Measurements from ENCODE around the gene RPL9. TPM values are rescaled to one million over a fixed set of nuclear protein-coding genes. Genes with fewer than 3 reads are reported as not detected.

RPL9 gene
- total RNA-seq, 1 donor from 2014 or later = 763 TPM

DNA sequence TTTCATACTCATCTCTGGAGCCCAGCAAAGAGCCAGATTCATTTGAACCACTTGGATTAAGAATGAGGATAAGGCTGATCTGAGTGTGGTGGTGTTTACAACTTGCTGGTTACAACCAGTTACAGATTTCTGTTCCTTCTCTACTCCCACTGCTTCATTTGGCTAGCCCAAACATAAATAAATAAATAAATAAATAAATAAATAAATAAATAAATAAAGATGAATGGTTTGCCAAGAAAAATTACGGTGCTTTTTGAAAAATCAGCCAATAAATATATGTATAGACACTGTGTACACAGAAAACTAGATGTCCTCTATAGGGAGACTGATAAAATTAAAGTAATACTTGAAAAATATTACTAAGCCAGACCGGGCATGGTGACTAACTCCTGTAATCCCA lies 17.1 kb downstream of the RPL9 start:
- Histone ChIP-seq H3K27me3 (ENCODE audit: low read depth) (peaks cover 17% of the 10 kb centered on the region), H3K36me3 (no peaks in the 10 kb centered on the region), H3K9me3 (replicated peaks) (no peaks in the 10 kb centered on the region), H3K4me1 (peaks cover 2% of the 10 kb centered on the region), H3K4me3 (no peak overlapping the region), H3K27ac (replicated peaks) (no peak overlapping the region)
- intact Hi-C loops (cut with micrococcal nuclease) = no loop called here
- TF ChIP-seq, protein P1, sequence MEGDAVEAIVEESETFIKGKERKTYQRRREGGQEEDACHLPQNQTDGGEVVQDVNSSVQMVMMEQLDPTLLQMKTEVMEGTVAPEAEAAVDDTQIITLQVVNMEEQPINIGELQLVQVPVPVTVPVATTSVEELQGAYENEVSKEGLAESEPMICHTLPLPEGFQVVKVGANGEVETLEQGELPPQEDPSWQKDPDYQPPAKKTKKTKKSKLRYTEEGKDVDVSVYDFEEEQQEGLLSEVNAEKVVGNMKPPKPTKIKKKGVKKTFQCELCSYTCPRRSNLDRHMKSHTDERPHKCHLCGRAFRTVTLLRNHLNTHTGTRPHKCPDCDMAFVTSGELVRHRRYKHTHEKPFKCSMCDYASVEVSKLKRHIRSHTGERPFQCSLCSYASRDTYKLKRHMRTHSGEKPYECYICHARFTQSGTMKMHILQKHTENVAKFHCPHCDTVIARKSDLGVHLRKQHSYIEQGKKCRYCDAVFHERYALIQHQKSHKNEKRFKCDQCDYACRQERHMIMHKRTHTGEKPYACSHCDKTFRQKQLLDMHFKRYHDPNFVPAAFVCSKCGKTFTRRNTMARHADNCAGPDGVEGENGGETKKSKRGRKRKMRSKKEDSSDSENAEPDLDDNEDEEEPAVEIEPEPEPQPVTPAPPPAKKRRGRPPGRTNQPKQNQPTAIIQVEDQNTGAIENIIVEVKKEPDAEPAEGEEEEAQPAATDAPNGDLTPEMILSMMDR (IDR thresholded peaks at IDR 0.05; ENCODE audit: borderline replicate concordance) = no peak
- no peak for DNase-seq

DNA sequence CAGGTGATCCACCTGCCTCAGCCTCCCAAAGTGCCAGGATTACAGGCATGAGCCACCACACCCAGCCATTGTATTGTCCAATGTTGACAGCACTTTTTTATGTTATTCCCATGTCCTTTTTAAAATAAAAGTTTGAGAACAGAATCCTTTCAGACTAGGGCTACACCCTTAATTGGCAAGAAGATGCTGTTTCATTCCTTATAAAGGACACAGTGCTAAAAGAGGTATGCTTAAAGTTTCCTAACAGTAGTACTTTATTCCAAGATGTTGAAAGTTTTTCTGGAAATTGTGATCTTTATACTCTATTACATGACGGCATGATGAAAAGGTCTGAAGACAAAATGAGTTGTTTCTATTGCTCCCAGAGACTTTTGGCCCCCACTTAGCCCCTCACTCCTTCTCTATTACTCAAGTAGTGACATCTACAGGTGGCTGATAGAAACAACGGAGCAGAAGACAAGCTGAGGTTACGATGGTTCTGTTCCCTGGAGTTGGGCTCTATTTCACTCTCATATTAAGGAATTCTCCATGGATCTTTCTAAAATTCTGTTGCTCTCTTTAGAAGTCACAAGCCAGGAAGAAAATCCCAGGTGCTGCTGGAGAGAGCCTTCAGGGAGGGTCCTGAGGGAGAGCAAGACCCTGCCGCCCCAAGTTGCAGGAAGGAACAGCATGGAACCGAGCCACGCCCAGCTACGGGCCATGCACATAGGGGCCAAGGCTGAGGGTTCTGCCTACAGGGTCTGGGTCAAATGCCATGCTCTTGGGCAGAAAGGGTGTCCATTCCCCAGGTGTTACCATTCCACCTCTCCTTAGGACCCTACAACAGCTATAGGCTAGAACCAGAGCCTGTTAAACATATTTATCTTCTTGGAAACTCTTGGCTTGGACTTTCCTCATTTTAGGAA lies 22.8 kb downstream of the RPL9 start:
- intact Hi-C loops (cut with micrococcal nuclease) = no loop called here
- H3K36me3 ChIP-seq = no peaks in the 10 kb centered on the region
- H3K4me1 ChIP-seq = no peaks in the 10 kb centered on the region
- H3K27me3 ChIP-seq (ENCODE audit: low read depth) = peaks cover 17% of the 10 kb centered on the region
- no peak for DNase-seq
- H3K4me3 ChIP-seq = no peak overlapping the region
- no peaks in the 10 kb centered on the region for H3K9me3 ChIP-seq (replicated peaks)
- TF ChIP-seq, protein P1 (IDR thresholded peaks at IDR 0.05; ENCODE audit: borderline replicate concordance) = no peak
- H3K27ac ChIP-seq (replicated peaks) = no peak overlapping the region

DNA sequence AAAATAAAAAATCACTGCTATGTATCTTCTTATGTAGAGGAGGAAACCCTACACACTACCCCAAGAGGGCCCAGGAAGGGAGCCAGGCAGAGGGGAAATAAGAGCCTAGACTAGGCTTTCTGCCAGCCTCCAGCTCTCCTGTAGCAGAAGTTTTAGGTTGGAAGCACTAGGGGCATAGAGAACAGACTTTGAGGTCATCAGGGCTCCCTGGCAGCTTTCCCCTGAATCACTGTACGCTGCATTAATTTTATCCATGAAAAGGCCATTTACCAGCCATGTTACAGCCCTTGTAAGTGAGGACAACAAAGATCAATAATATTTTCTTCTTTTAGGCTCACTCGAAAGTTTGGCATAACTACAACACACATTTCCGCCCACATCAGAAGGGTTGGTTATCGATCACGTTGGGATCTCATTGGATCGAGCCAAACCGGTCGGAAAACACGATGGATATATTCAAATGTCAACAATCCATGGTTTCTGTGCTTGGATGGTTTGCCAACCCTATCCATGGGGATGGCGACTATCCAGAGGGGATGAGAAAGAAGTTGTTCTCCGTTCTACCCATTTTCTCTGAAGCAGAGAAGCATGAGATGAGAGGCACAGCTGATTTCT lies 24.7 kb downstream of the RPL9 start:
- TF ChIP-seq, protein P1 (IDR thresholded peaks at IDR 0.05; ENCODE audit: borderline replicate concordance) = no peak
- no peak for DNase-seq

DNA sequence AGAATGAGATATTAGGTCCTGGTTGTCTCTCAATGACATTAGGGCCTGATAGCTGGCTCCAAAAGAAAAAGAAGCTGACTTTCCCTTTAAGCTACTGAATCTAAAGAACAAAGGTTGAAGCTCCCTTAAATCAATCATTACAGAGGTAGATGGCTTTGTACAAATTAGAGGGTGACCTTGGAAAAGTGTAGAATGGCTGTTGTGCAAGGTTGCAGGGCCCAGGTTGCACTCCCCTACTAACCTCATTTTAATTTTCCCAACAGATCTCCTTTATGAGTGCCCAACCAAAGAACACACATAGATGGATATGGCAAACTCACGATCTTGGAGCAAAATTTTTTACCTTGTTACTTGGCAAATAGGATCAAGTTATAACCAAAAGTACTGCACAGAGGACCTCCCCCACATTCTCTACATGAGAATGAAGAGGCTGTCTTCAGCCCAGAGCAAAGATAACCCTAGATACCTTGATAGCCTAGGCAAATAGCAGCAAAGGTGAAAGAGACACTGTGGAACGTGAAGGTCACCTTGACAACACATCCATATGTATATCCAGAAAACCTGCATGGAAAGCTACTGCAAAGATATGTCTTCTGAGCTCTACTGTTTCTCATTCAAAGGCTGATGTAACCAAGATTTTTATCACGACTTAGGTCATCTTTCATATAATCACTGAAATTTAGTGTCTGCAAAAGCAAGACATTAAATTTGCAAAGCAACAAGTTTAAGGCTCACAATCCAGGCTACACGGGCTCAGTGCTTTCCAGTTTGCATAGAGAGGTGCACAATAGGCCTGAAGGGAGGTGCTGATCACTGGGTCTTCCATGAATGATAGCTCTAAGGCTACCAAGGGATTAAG lies 29.0 kb downstream of the RPL9 start:
- H3K4me3 ChIP-seq = no peak overlapping the region
- no peaks in the 10 kb centered on the region for H3K4me1 ChIP-seq
- H3K9me3 ChIP-seq (replicated peaks) = no peaks in the 10 kb centered on the region
- no peaks in the 10 kb centered on the region for H3K27me3 ChIP-seq (ENCODE audit: low read depth)
- H3K36me3 ChIP-seq = no peaks in the 10 kb centered on the region
- no peak overlapping the region for H3K27ac ChIP-seq (replicated peaks)
- TF ChIP-seq, protein P1 (IDR thresholded peaks at IDR 0.05; ENCODE audit: borderline replicate concordance) = no peak
- intact Hi-C loops (cut with micrococcal nuclease) = no loop called here
- DNase-seq = no peak

More for the DNA sequence above, 24.7 kb downstream of the RPL9 start:
- no peak overlapping the region for H3K27ac ChIP-seq (replicated peaks)
- intact Hi-C loops (cut with micrococcal nuclease) = no loop called here
- peaks cover 9% of the 10 kb centered on the region for H3K27me3 ChIP-seq (ENCODE audit: low read depth)
- no peaks in the 10 kb centered on the region for H3K9me3 ChIP-seq (replicated peaks)
- H3K4me3 ChIP-seq = no peak overlapping the region
- H3K36me3 ChIP-seq = no peaks in the 10 kb centered on the region
- H3K4me1 ChIP-seq = no peaks in the 10 kb centered on the region

DNA sequence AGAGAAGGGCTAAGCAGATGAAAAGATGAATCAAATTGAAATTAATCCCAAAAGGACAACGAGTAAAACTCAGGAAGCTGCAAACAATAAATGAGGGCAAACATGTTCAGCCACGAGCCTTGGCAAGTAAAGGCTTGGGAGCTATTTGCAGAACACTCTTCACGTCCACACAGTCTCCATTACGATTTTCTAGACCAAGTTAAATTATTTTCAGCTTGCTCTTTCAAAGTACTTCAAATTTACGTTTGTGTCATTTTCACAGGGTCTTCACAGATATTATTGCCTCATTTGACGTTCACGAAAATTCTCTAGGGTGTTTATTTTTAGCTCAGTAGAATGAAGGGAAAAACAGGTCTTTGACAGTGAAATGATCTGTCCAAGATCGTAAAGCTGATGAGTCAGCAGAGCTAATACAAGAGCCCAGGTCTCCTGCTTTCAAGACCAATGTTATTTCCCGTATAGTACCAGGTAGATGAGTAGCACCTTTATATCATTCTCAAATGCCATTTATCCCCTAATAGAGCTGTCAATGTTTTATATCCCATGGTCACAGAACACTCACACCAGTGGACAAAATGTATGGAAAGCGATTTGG lies 31.1 kb downstream of the RPL9 start:
- Histone ChIP-seq H3K9me3 (replicated peaks) (no peaks in the 10 kb centered on the region), H3K4me3 (no peak overlapping the region), H3K27ac (replicated peaks) (no peak overlapping the region), H3K4me1 (no peaks in the 10 kb centered on the region), H3K36me3 (no peaks in the 10 kb centered on the region), H3K27me3 (ENCODE audit: low read depth) (no peaks in the 10 kb centered on the region)
- DNase-seq = no peak
- intact Hi-C loops (cut with micrococcal nuclease) = no loop called here
- TF ChIP-seq, protein P1 (IDR thresholded peaks at IDR 0.05; ENCODE audit: borderline replicate concordance) = no peak

All from left ventricle myocardium inferior (tissue), 1 donor.